Suppressor macrophage treated with lipopolysaccharide for 4 hours (primary cell): Measurements from ENCODE around the gene NUP37.

Experiments
- DNase-seq: peaks from one replicate; pipeline ENCODE4 v3.0.0-alpha.2; 2020

Gene NUP37

DNA sequence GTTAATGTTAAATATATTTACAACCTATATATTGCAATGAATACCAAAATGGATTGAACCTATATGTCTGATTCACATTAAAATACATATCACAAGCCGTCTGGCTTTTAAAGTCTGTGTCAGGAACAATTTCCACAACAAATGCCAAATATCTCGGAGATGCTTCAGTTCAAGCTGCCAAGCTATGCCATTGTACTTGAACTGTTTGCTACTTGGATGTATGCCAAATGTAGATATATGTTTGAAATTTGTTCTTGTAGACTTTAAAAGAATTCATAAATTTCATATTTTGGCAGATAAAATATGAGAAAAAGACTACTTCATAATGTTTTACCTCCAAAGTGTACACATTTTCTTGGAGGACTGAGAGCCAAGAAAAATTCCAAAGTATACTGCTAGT is 95.1 kb downstream of the NUP37 start:
- DNase-seq, result no peak

DNA sequence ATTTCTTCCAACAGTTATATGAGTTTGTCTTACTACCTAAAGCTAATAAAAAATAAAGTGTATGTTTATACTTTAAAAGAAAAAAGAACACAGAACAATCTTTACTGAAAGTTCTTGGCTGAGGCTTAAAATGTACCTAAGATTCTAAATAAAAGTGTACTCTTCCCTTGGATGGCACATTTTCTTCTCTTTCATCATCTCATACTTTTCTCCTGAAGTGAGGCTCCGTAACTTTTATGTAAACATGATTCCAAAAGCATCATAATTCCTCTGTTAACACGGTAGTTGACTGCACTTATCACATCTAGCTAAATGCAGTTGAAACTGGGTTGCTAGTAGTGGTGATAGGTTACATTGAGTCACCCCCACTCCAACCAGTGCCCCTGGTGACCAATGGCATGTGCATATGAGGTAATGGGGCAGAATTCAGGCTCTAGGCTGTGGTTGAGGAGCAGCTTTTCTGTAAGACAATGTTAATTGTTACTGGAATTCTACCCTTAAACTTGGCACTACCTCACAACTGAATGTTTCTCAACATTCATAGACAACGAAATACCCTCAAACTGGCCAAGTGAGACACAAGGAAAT is 96.5 kb downstream of the NUP37 start:
- DNase-seq, result no peak
